GM23248 (cell line): Measurements from ENCODE around the gene TMEM106A. TPM values are rescaled to one million over a fixed set of nuclear protein-coding genes. Genes with fewer than 3 reads are reported as not detected.

Experiments used
- DNase-seq: peaks from one replicate; pipeline ENCODE4 v3.0.0-alpha.2; 2015
- H2AFZ ChIP-seq: fragments of 200-600 bp; sonication (generic); 2 replicates; pipeline ENCODE4 v1.6.1; 2016; ENCODE audit warnings: antibody characterized with exemption
- H3F3A ChIP-seq: fragments of 200-600 bp; sonication (generic); 2 replicates; pipeline ENCODE4 v1.6.1; 2016; ENCODE audit warnings: mild to moderate bottlenecking, antibody characterized with exemption, mixed run types; ENCODE audit not compliant: insufficient read depth
- H3K27ac ChIP-seq: fragments of 200-600 bp; sonication (generic); 2 replicates; pipeline ENCODE4 v1.5.1; 2016; ENCODE audit warnings: mild to moderate bottlenecking
- H3K27me3 ChIP-seq: fragments of 200-600 bp; sonication (generic); replicated peaks from 2 replicates; pipeline ENCODE4 v1.6.1; 2016; ENCODE audit warnings: mild to moderate bottlenecking; ENCODE audit not compliant: insufficient read depth
- H3K36me3 ChIP-seq: fragments of 200-600 bp; sonication (generic); 2 replicates; pipeline ENCODE4 v1.6.1; 2016; ENCODE audit warnings: low read depth, mild to moderate bottlenecking
- H3K4me1 ChIP-seq: fragments of 200-600 bp; sonication (generic); 2 replicates; pipeline ENCODE4 v1.6.1; 2016; ENCODE audit warnings: mild to moderate bottlenecking; ENCODE audit not compliant: insufficient read depth
- H3K4me2 ChIP-seq: fragments of 200-600 bp; sonication (generic); one replicate; pipeline ENCODE4 v1.6.1; 2016; ENCODE audit warnings: mild to moderate bottlenecking; ENCODE audit not compliant: unreplicated experiment
- H3K4me3 ChIP-seq: fragments of 200-600 bp; sonication (generic); 2 replicates; pipeline ENCODE4 v1.5.1; 2016; ENCODE audit warnings: mild to moderate bottlenecking
- H3K79me2 ChIP-seq: fragments of 200-600 bp; sonication (generic); 2 replicates; pipeline ENCODE4 v1.6.1; 2016; ENCODE audit warnings: mild to moderate bottlenecking; ENCODE audit not compliant: insufficient read depth
- H3K9ac ChIP-seq: fragments of 200-600 bp; sonication (generic); 2 replicates; pipeline ENCODE4 v1.6.1; 2016; ENCODE audit warnings: mild to moderate bottlenecking
- H3K9me2 ChIP-seq: fragments of 200-600 bp; sonication (generic); 2 replicates; pipeline ENCODE4 v1.6.1; 2016; ENCODE audit warnings: mixed run types, mild to moderate bottlenecking, moderate library complexity; ENCODE audit not compliant: insufficient read depth
- H3K9me3 ChIP-seq: fragments of 200-600 bp; sonication (generic); one replicate; pipeline ENCODE4 v1.6.1; 2017; ENCODE audit warnings: low read depth
- H4K20me1 ChIP-seq: fragments of 200-600 bp; sonication (generic); 2 replicates; pipeline ENCODE4 v1.6.0; 2016; ENCODE audit not compliant: insufficient read depth
- EZH2 ChIP-seq: fragments of 200-600 bp; sonication (generic); IDR thresholded peaks from 2 replicates; pipeline ENCODE4 v1.6.1; 2018; ENCODE audit warnings: antibody characterized with exemption, mild to moderate bottlenecking; ENCODE audit not compliant: insufficient read depth, poor library complexity, severe bottlenecking
- EZH2phosphoT487 ChIP-seq: fragments of 200-600 bp; sonication (generic); IDR thresholded peaks from 2 replicates; pipeline ENCODE4 v1.6.1; 2018; ENCODE audit warnings: antibody characterized with exemption, moderate library complexity, mild to moderate bottlenecking, low read depth; ENCODE audit not compliant: insufficient read depth
- WGBS, 2 experiments: methylation state at CpG; one replicate each; pipeline ENCODE4 v1.1.6; 2015 to 2017; ENCODE audit warnings: low lambda C conversion rate in 2 of 2, low coverage in 1 of 2; ENCODE audit errors: missing lambda C conversion rate in 2 of 2; 5-methylcytosine and 5-hydroxymethylcytosine counted together
- in situ Hi-C: fragments of 300-500 bp; cut with MboI; formaldehyde crosslinking; loops from 2 replicates; pipeline ENCODE4 v1.15.0; 2020
- polyA plus RNA-seq: library from polyadenylated mRNA; unstranded; fragments of >200 nt; fragmentation: Nextera tagmentation; extraction: Ambion mirVana; gene quantifications from 2 replicates; pipeline ENCODE4 v1.2.1, GENCODE V29; 2016
- total RNA-seq: library from RNA; depleted of rRNA; stranded (reverse); fragments of >200 nt; shearing (Covaris generic); gene quantifications from 2 replicates; pipeline ENCODE4 v1.2.3, GENCODE V29; 2014

TMEM106A gene
- total and polyA plus RNA-seq, 2 experiments from 2014 or later = 5.9 to 10.2 TPM

DNA sequence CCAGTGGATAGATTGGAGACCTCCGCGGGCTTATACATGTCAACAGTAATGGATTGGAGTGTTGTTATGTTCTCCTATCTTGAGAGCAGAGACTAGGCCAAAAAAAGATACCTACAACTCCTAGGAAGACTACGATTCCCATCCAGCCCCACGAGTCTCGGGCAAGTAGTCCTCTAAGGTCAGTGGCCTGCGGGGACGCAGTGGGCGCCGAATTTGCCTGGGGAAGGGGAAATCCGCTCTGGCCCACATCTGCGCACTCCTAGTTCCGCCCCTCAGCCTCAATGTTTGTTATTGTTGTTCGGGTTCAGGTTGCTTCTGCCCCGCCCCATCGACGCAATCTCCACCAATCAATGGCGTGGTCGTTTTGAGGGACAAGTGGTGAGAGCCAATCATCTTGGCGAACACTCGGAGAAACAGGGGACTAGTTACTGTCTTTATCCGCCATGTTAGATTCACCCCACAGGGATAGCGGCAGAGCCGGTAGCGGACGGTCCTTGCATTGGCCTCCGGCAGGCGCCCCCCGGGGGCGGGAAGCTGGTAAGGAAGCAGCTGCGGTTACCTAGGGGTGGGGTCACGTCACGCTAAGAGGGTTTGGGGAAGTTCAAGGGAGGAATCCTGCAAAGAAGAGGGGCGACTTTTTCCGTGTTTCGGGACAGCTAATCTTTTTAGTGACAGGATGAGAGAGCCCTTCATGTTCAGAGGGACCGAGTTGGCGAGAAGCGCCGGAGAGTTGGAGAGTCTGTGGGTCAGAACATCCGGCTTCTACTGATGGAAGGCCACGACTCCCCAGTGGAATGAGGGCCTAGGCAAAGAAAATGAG, 40.7 kb upstream of the TMEM106A start, which contains the start of gene NBR1:
Gene NBR1 (plus strand): TSS at position 449 of the 820 bp plus-strand sequence. CDS start 4,586 bp downstream, outside the sequence.
- H3K9ac ChIP-seq = peak within 1 kb of the TSS; percentile 96
- no peaks in the 10 kb centered on the region for H4K20me1 ChIP-seq
- no peaks in the 10 kb centered on the region for H3K9me2 ChIP-seq
- peak within 1 kb of the TSS; percentile 93 for H3K4me3 ChIP-seq
- peak within 1 kb of the TSS; percentile 99 for H3K4me2 ChIP-seq
- WGBS, 2 experiments = 0 to 1% methylated on average over 39 to 41 of the region's 41 CpGs
- peaks cover 44% of the 10 kb centered on the region for H3F3A ChIP-seq
- peak; percentile 97 for DNase-seq
- H3K4me1 ChIP-seq = peaks cover 24% of the 10 kb centered on the region
- no peaks in the 10 kb centered on the region for H3K9me3 ChIP-seq
- H3K27ac ChIP-seq = peak within 1 kb of the TSS; percentile 99
- H3K79me2 ChIP-seq = peaks cover 51% of the 10 kb centered on the region
- H3K36me3 ChIP-seq = peaks cover 4% of the 10 kb centered on the region; the same call in 1 of the 2 replicates
- TF ChIP-seq EZH2 = no peak
- no peak for TF ChIP-seq EZH2phosphoT487
- in situ Hi-C loops = no loop called here
- H3K27me3 ChIP-seq = no peaks in the 10 kb centered on the region
- H2AFZ ChIP-seq = peak within 1 kb of the TSS; percentile 91

DNA sequence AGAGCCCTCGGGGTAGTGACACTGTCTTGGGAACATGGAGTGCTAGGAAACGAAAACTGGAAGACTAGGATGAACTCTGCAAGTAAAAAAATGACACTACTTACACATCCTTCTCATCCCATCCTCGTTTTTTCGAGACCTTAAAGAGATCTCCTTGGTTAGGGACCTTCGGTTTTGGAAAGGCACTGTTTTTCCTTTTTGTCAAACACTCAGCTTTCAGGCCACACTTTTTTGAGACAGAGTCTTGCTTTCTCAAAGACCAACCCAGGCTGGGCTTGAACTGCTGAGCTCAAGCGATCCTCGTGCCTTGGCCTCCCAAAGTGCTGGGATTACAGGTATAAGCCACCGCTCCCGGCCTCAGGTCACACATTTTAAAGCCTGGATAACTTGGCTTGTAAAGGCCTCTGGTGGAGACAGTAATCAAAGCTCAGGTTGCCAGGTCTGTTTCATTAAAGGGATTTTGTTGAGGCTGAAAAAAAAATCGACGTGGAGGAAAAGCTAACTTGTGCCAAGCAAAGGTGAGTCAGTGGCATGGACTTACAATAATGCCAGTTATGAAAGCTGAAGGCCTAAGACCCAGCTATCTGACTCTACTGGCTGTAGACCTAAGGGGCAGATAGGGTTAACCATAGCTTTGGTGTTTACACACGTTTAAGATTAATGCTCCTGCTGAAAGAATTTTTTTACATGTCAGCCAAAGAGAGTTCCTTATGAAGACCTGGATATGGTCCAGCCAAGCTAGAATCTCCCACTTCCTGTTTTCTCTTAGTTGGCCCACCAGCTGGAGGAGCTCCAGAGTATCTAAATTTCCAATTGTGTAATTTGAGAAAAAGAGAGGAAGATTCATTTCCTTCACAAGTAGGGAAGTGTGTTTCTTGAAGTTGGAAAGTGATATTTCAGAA, 39.8 kb upstream of the TMEM106A start:
- H3K27ac ChIP-seq = peak overlapping the region; percentile 99
- 2% methylated on average over 12 of the region's 12 CpGs for WGBS, 2 experiments
- peak overlapping the region; percentile 96 for H3K9ac ChIP-seq
- TF ChIP-seq EZH2phosphoT487 (no peak), EZH2 (no peak)
- H3K4me3 ChIP-seq = peak overlapping the region; percentile 93
- H3K27me3 ChIP-seq = no peaks in the 10 kb centered on the region
- no peaks in the 10 kb centered on the region for H4K20me1 ChIP-seq
- H2AFZ ChIP-seq = peak overlapping the region; percentile 91
- H3K79me2 ChIP-seq = peaks cover 54% of the 10 kb centered on the region
- H3K4me2 ChIP-seq = peak overlapping the region; percentile 99
- DNase-seq = peak; percentile 94
- peaks cover 10% of the 10 kb centered on the region; the same call in 1 of the 2 replicates for H3K36me3 ChIP-seq
- H3K9me3 ChIP-seq = no peaks in the 10 kb centered on the region
- peaks cover 26% of the 10 kb centered on the region for H3K4me1 ChIP-seq
- peaks cover 52% of the 10 kb centered on the region for H3F3A ChIP-seq
- H3K9me2 ChIP-seq = no peaks in the 10 kb centered on the region
- in situ Hi-C loops = no loop called here

DNA sequence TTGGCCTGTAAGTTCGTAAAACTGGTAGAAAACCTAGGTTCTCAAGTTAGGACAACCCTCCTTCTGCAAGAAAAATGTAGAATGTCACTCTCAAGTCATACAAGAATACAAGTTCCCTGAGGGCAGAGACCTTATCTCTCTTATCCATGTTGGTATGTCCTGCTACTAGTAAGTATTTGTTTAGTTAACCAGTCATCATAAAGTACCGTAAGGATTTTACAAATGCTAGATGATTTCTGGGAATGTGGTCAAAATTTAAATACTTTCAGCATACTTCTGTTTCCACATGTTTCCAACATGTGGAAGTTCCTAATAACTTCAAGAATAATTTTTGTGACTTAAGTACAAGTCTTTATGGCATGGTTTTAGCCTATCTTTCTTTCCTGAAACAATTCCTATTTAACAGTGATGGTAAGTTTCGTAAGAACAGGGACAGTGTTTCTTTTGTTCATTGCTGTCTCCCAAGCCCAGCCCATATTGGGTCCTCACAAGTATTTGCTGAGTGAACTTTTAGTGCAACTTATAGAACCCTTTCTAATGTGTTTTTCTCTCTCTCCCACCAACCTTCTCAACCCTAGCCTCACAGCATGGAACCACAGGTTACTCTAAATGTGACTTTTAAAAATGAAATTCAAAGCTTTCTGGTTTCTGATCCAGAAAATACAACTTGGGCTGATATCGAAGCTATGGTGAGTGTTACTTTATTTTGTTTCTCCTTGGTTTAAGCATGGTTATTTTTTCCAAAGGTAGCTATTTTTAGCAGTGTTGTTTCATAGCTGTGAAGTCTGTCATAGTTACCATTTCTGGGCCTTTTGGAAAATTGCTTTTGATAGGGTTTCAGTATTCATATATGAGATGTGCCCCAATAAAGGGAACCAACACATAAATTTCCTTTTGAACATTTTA, 36.2 kb upstream of the TMEM106A start:
- no peak for TF ChIP-seq EZH2phosphoT487
- no peak for TF ChIP-seq EZH2
- H3K9me3 ChIP-seq = no peaks in the 10 kb centered on the region
- H3K36me3 ChIP-seq = peaks cover 36% of the 10 kb centered on the region
- H3K4me1 ChIP-seq = peaks cover 20% of the 10 kb centered on the region
- peak overlapping the region; percentile 52 for H3K9ac ChIP-seq
- no peaks in the 10 kb centered on the region for H4K20me1 ChIP-seq
- peak; percentile 74 for DNase-seq
- peaks cover 75% of the 10 kb centered on the region for H3K79me2 ChIP-seq
- H3K27ac ChIP-seq = peak overlapping the region; percentile 66
- H3K4me3 ChIP-seq = peak overlapping the region; percentile 29; the same call in 1 of the 2 replicates
- H3F3A ChIP-seq = peaks cover 42% of the 10 kb centered on the region
- 34 to 36% methylated on average over 4 of the region's 4 CpGs for WGBS, 2 experiments
- H3K9me2 ChIP-seq = no peaks in the 10 kb centered on the region
- no peaks in the 10 kb centered on the region for H3K27me3 ChIP-seq
- in situ Hi-C loops = no loop called here
- H3K4me2 ChIP-seq = peak overlapping the region; percentile 44
- H2AFZ ChIP-seq = no peak overlapping the region
